Right atrium auricular region (tissue), 2 donors: Measurements from ENCODE around the gene ZNF490. TPM values are rescaled to one million over a fixed set of nuclear protein-coding genes. Genes with fewer than 3 reads are reported as not detected.
"Not testable (repeated sequence)": the region's sequence is repeated elsewhere in the genome, so short reads cannot be mapped to it uniquely, and the experiment has no call there.

Experiments
- DNase-seq: peaks from one replicate; pipeline ENCODE4 v3.0.0-alpha.2; 2019; ENCODE audit warnings: low spot score
- H3K27ac ChIP-seq, 2 donors: fragments of 200-600 bp; sonication (generic); 1 replicate in 1 of 2; 2 replicates in 1 of 2; pipeline ENCODE4 v1.5.1; 2016 to 2019
- H3K27me3 ChIP-seq, 2 donors: fragments of 200-600 bp; sonication (generic); one replicate each; pipeline versions ENCODE4 v1.5.1 to v1.6.0; 2017 to 2019
- H3K36me3 ChIP-seq: fragments of 200-600 bp; sonication (generic); one replicate; pipeline ENCODE4 v1.5.1; 2016
- H3K4me1 ChIP-seq, 2 donors: fragments of 200-600 bp; sonication (generic); one replicate each; pipeline versions ENCODE4 v1.5.1 to v1.6.0; 2017 to 2019
- H3K4me3 ChIP-seq, 2 donors: fragments of 200-600 bp; sonication (generic); 1 replicate in 1 of 2; 2 replicates in 1 of 2; pipeline ENCODE4 v1.5.1; 2017 to 2019; ENCODE audit warnings: mild to moderate bottlenecking in 1 of 2, moderate library complexity in 1 of 2
- H3K9me3 ChIP-seq, 2 donors: fragments of 200-600 bp; sonication (generic); one replicate each; pipeline ENCODE4 v1.5.1; 2019
- CTCF ChIP-seq, 2 donors: fragments of 200-600 bp; sonication (generic); IDR thresholded peaks; one replicate each; pipeline ENCODE4 v1.5.1; 2019; ENCODE audit warnings: antibody characterized with exemption in 2 of 2
- total RNA-seq, 2 donors: library from RNA; depleted of rRNA; stranded (reverse); fragments of >200 nt; gene quantifications; one replicate each; pipeline ENCODE4 v1.1.0, GENCODE V29; 2016

Gene ZNF490
- total RNA-seq, 2 donors from 2014 or later: 2.5 to 4.5 TPM

GRCh38 chr19:12629215-12629614 is 18.6 kb upstream of the ZNF490 start:
- no peak overlapping the region for H3K4me3 ChIP-seq
- no peak for TF ChIP-seq CTCF (IDR thresholded peaks at IDR 0.05)
- DNase-seq: no peak

DNA sequence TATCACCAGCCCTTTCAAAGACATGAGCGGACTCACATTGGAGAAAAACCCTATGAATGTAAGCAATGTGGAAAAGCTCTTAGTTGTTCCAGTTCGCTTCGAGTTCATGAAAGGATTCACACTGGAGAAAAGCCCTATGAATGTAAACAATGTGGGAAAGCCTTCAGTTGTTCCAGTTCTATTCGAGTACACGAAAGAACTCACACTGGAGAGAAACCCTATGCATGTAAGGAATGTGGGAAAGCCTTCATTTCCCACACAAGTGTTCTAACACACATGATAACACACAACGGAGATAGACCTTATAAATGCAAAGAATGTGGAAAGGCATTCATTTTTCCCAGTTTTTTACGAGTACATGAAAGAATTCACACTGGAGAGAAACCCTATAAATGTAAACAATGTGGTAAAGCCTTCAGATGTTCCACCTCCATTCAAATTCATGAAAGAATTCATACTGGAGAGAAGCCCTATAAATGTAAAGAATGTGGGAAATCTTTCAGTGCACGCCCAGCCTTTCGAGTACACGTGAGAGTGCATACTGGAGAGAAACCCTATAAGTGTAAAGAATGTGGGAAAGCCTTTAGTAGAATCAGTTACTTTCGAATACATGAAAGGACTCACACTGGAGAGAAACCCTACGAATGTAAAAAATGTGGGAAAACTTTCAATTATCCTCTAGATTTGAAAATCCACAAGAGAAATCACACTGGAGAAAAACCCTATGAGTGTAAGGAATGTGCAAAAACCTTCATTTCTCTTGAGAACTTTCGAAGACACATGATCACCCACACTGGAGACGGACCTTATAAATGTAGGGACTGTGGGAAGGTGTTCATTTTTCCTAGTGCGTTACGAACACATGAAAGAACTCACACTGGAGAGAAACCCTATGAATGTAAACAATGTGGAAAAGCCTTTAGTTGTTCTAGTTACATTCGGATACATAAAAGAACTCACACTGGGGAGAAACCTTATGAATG is 17.7 kb upstream of the ZNF490 start:
- H3K4me1 ChIP-seq: no peaks in the 10 kb centered on the region
- DNase-seq: no peak
- H3K9me3 ChIP-seq: peaks cover 7 to 22% of the 10 kb centered on the region in 2 donors
- H3K27me3 ChIP-seq: no peaks in the 10 kb centered on the region
- H3K27ac ChIP-seq: no peak overlapping the region
- peaks cover 67% of the 10 kb centered on the region for H3K36me3 ChIP-seq
- no peak for TF ChIP-seq CTCF (IDR thresholded peaks at IDR 0.05)
- H3K4me3 ChIP-seq: no peak overlapping the region

More at GRCh38 chr19:12629215-12629614, 18.6 kb upstream of the ZNF490 start:
- no peaks in the 10 kb centered on the region for H3K27me3 ChIP-seq
- H3K9me3 ChIP-seq: peaks cover 7 to 22% of the 10 kb centered on the region in 2 donors
- H3K27ac ChIP-seq: no peak overlapping the region
- H3K4me1 ChIP-seq: no peaks in the 10 kb centered on the region
- peaks cover 59% of the 10 kb centered on the region for H3K36me3 ChIP-seq

GRCh38 chr19:12626958-12627357 is 16.3 kb upstream of the ZNF490 start:
- H3K4me3 ChIP-seq: no peak overlapping the region
- DNase-seq: no peak
- H3K9me3 ChIP-seq: peaks cover 7 to 22% of the 10 kb centered on the region in 2 donors
- H3K36me3 ChIP-seq: peaks cover 67% of the 10 kb centered on the region
- H3K27me3 ChIP-seq: no peaks in the 10 kb centered on the region
- TF ChIP-seq CTCF (IDR thresholded peaks at IDR 0.05): no peak
- H3K4me1 ChIP-seq: no peaks in the 10 kb centered on the region
- H3K27ac ChIP-seq: no peak overlapping the region

GRCh38 chr19:12623361-12624031 is 12.9 kb upstream of the ZNF490 start:
- peaks cover 7 to 14% of the 10 kb centered on the region in 2 donors for H3K9me3 ChIP-seq
- H3K4me1 ChIP-seq: peaks cover 0 to 6% of the 10 kb centered on the region in 2 donors
- no peak for TF ChIP-seq CTCF (IDR thresholded peaks at IDR 0.05)
- H3K27me3 ChIP-seq: no peaks in the 10 kb centered on the region
- no peak overlapping the region for H3K4me3 ChIP-seq
- no peak overlapping the region for H3K27ac ChIP-seq
- H3K36me3 ChIP-seq: peaks cover 50% of the 10 kb centered on the region
- DNase-seq: no peak

DNA sequence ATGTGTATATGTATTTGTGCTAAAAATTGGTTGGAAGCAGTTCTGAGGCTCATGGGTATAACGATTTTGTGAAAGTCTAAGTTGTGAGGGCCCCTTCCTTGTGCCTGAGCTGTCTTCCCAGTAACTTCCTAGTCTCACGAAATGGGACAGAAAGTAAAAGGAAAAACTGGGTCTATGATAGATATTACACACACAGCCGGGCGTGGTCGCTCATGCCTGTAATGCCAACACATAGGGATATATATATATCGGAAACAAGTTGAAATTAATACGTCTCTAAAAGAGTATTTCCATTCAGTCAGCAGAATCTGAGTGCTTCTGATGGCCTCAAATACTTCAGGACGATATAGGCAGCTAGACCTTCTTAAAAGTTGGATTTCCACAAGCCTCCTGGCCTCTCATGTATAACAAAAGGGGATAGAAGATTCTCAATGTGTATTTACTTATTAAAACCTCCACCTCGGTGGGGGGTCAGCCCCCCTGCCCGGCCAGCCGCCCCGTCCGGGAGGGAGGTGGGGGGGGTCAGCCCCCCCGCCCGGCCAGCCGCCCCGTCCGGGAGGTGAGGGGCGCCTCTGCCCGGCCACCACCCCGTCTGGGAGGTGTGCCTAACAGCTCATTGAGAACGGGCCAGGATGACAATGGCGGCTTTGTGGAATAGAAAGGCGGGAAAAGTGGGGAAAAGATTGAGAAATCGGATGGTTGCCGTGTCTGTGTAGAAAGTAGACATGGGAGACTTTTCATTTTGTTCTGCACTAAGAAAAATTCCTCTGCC is 10.8 kb upstream of the ZNF490 start:
- not testable (repeated sequence) for H3K4me1 ChIP-seq, H3K4me3 ChIP-seq, H3K9me3 ChIP-seq, DNase-seq, H3K27ac ChIP-seq, H3K27me3 ChIP-seq
- peaks cover 33% of the 10 kb centered on the region for H3K36me3 ChIP-seq
